Frontal cortex (tissue), 4 donors: ENCODE data around the gene MYO5C. TPM values are rescaled to one million over a fixed set of nuclear protein-coding genes. Genes with fewer than 3 reads are reported as not detected.

Source experiments
- DNase-seq, 2 donors: peaks; one replicate each; pipeline ENCODE4 v3.0.0; 2012; ENCODE audit warnings: low spot score in 2 of 2
- FAIRE-seq: peaks from 2 replicates; lab custom pipeline; 2012; peaks lifted over from hg19 to GRCh38; lab: Jason Lieb, UNC
- total RNA-seq: library from RNA; depleted of rRNA; stranded (reverse); fragments of >200 nt; gene quantifications from one replicate; pipeline ENCODE4 v1.2.3, GENCODE V29; 2014
- donor health status: control.
- donor health status: control.
- donor health status: control.

The MYO5C gene
- total RNA-seq, 1 donor from 2014 or later: 1.6 TPM

DNA sequence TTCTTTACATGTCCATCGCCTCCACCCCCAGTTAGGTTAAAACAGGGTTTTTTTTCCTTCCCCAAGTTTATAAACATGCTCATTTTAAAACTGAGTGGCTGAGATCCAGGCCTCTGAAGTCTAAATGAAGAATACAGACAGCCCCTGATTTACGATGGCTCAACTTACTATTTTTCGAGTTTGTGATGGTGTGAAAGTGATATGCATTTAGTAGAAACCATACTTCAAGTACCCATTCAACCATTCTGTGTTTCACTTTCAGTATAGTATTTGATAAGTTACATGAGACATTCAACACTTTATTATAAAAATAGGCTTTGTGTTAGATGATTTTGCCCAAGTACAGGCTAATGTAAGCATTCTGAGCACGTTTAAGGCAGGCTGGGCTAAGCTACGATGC is 73.9 kb downstream of the MYO5C start:
- FAIRE-seq: no peak
- DNase-seq: no peak

GRCh38 chr15:52220937-52221660 is 74.5 kb downstream of the MYO5C start:
- no peak for DNase-seq
- no peak for FAIRE-seq

DNA sequence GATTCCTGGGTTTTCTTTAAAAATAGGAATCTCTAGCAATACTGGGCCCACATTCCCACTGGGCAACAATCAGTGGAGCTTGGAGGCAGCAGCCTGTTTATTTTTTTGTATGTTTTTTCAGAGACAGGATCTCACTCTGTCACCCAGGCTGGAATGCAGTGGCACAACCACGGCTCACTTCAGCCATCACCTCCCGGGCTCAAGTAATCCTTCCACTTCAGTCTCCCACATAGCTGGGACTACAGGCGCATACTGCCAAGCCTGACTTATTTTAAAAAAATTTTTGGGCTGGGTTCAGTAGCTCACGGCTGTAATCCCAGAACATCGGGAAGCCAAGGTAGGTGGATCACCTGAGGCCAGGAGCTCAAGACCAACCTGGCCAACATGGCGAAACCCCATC is 75.4 kb downstream of the MYO5C start:
- no peak for FAIRE-seq

GRCh38 chr15:52218816-52219215 is 76.8 kb downstream of the MYO5C start:
- FAIRE-seq: no peak
- no peak for DNase-seq

More for the DNA sequence above, 75.4 kb downstream of the MYO5C start:
- no peak for DNase-seq

DNA sequence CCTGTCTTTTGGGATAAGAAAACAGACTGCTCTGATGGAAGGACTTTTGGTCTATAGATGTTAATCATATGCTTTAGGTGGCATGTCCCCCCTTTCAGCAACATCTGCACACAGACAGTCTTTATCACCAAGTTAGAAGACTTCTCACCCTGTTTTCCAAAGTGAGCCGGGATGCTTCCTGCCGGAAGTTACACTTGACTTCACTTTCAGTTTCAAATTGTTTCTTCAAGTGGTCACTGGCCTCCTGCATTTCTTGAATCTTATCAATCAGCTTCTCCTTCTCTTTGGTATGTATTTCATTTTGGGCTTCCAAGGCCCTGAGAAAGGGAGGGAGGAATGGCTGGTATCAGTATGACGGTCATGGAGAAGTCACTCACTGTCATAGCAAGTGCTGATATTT is 77.2 kb downstream of the MYO5C start:
- DNase-seq: no peak
- FAIRE-seq: no peak

- no peak for DNase-seq
- FAIRE-seq: no peak
Measured at GRCh38 chr15:52217186-52217585, 78.4 kb downstream of the MYO5C start.

- FAIRE-seq (no peak), DNase-seq (no peak)
Measured at GRCh38 chr15:52214553-52214952, 81.1 kb downstream of the MYO5C start.

GRCh38 chr15:52213206-52213605 is 82.4 kb downstream of the MYO5C start:
- FAIRE-seq: no peak
- no peak for DNase-seq

- DNase-seq: peak in 1 of 2 donors; percentile 26
- FAIRE-seq: no peak
Measured at GRCh38 chr15:52208306-52208946, 87.2 kb downstream of the MYO5C start.

GRCh38 chr15:52207191-52207590 is 88.4 kb downstream of the MYO5C start:
- DNase-seq (no peak), FAIRE-seq (no peak)

DNA sequence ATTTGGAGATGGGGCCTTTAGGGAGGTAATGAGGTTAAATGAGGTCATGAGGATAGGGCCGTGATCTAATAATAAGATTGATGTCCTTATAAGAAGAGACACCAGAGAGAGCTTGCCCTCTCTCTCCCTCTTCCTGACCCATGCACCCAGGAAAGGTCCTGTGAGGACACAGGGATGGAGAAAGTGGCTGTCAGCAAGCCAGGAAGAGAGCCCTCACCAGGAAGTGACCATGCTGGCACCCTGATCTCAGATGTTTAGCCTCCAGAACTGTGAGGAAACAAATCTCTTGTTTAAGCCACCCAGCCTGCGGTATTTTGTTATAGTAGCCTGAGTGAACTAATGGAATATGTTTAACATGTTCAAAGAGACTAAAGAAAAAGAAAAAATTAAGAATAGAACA is 89.2 kb downstream of the MYO5C start:
- DNase-seq (no peak), FAIRE-seq (no peak)

- FAIRE-seq (no peak), DNase-seq (no peak)
Measured at GRCh38 chr15:52204657-52205056, 90.9 kb downstream of the MYO5C start.

DNA sequence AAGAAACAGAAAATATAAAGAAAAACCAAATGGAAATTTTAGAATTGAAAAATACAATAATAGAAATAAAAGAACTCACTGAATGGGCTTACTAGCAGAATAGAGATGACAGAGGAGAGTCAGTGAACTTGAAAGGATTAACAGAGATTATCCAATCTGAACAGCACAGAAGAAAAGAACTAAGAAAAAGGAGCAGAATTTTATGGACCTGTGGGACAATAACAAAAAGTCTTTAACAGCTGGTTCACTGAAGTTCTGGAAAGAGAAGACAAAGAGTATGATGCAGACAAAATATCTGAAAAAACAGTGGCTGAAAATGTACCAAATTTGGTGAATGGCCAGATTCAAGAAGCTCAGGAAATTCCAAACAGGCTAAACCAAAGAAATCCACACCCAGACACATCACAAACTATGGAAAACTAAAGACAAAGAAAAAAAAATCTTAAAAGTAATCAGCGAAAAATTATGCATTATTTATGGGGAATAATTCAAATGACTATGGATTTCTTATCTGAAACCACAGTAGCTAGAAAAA is 94.7 kb downstream of the MYO5C start:
- no peak for FAIRE-seq
- DNase-seq: no peak

DNA sequence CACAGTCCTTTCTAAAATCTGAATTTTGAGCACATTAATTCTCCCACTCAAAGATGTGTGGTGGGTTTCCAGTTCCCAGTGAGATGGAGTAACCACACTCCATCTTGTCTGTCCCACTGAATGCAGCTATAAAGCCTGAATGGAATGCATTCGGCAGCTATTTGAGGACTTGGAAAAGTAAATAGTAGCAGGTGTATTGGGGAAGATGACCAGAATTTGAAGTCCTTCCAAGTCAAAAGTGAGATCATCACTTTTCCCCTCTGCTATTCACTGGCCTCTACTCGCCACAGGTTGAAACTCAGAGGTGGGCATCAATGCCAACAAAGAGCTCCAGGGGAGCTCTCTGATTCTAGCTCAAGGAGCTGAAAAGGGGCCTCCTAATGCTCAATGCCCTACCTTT is 96.3 kb downstream of the MYO5C start:
- DNase-seq: no peak
- FAIRE-seq: no peak

GRCh38 chr15:52196891-52197290 is 98.7 kb downstream of the MYO5C start:
- DNase-seq (no peak), FAIRE-seq (no peak)

GRCh38 chr15:52193791-52194190 is 101.8 kb downstream of the MYO5C start:
- DNase-seq (no peak), FAIRE-seq (no peak)

DNA sequence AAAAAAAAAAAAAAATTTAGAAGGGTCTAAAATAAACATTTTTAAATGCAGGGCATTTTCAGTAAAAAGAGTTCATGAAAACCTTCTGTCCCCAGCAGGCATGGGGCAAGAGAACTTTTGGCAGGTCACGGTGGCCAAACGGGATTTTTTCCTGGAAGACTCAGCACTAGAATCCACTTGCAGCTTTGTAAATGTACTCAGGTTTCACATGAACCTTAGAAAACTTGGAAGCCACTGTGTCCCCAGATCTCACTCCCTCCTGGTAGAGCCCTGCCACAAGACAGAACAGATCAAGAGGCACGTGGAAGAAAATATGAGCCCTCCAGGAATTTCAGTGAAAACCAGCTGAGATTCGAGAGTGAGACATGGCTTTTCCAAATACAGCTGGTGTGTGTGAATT is 102.3 kb downstream of the MYO5C start:
- no peak for FAIRE-seq
- no peak for DNase-seq

DNA sequence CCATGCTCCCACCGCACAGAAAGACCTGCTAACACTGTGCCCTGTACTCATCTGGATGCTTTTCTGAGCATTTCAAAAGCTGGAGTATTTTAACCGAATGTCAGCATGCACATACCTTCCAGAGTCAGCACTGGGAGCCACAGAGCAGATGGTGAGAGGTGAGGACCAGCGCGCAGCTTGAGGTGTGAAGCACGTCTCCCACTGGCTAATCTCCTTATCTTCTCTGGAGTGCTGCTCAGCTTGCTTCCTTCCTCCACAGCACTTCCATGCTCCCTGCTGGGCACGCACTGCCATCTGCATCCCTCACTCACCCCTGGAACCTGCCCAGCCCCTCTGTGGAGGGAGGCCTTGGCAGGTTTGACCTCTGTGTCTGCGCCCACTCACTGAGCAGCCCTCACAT is 104.4 kb downstream of the MYO5C start, which contains the start of gene GNB5:
TSS of gene GNB5 (minus strand) at position 186 of the 400 bp plus-strand sequence. CDS start 6,716 bp downstream, outside the sequence.
- FAIRE-seq: no peak
- no peak for DNase-seq

GRCh38 chr15:52186651-52187486 is 108.7 kb downstream of the MYO5C start:
- DNase-seq (no peak), FAIRE-seq (no peak)

- DNase-seq (no peak), FAIRE-seq (no peak)
Measured at GRCh38 chr15:52185151-52185561, 110.4 kb downstream of the MYO5C start.
